ENCODE results near the gene THADA.
A peak's percentile ranks its signal among the peaks of the same experiment; 100 is the strongest.

THADA gene

GRCh38 chr2:43333101-43333655 lies 262.7 kb downstream of the THADA start:
- TF ChIP-seq CTCF (IDR thresholded peaks at IDR 0.05; ENCODE audit: low read depth, low read length), result no peak
- in situ Hi-C loops (cut with HindIII; ENCODE audit: low sequenced_read_pairs), result no loop called here
- no peak for DNase-seq (ENCODE audit: low read depth, low spot score)
- no peak overlapping the region for H3K4me3 ChIP-seq (ENCODE audit: low read depth, low read length)

- no peak overlapping the region for H3K4me3 ChIP-seq (ENCODE audit: low read depth, low read length)
- DNase-seq (ENCODE audit: low read depth, low spot score), result no peak
- no peak for TF ChIP-seq CTCF (IDR thresholded peaks at IDR 0.05; ENCODE audit: low read depth, low read length)
- in situ Hi-C loops (cut with HindIII; ENCODE audit: low sequenced_read_pairs), result no loop called here
Measured at GRCh38 chr2:43332653-43333052, 263.2 kb downstream of the THADA start.

GRCh38 chr2:43331422-43331821 lies 264.4 kb downstream of the THADA start:
- in situ Hi-C loops (cut with HindIII; ENCODE audit: low sequenced_read_pairs), result no loop called here
- no peak for TF ChIP-seq CTCF (IDR thresholded peaks at IDR 0.05; ENCODE audit: low read depth, low read length)
- no peak overlapping the region for H3K4me3 ChIP-seq (ENCODE audit: low read depth, low read length)
- DNase-seq (ENCODE audit: low read depth, low spot score), result no peak

- no peak overlapping the region for H3K4me3 ChIP-seq (ENCODE audit: low read depth, low read length)
- in situ Hi-C loops (cut with HindIII; ENCODE audit: low sequenced_read_pairs), result no loop called here
- no peak for TF ChIP-seq CTCF (IDR thresholded peaks at IDR 0.05; ENCODE audit: low read depth, low read length)
- no peak for DNase-seq (ENCODE audit: low read depth, low spot score)
Measured at GRCh38 chr2:43329637-43330036, 266.2 kb downstream of the THADA start.

GRCh38 chr2:43328832-43329231 lies 267.0 kb downstream of the THADA start:
- DNase-seq (ENCODE audit: low read depth, low spot score), result no peak
- no peak overlapping the region for H3K4me3 ChIP-seq (ENCODE audit: low read depth, low read length)
- no peak for TF ChIP-seq CTCF (IDR thresholded peaks at IDR 0.05; ENCODE audit: low read depth, low read length)
- in situ Hi-C loops (cut with HindIII; ENCODE audit: low sequenced_read_pairs), result no loop called here

- TF ChIP-seq CTCF (IDR thresholded peaks at IDR 0.05; ENCODE audit: low read depth, low read length), result no peak
Measured at GRCh38 chr2:43328133-43328532, 267.7 kb downstream of the THADA start.

GRCh38 chr2:43327119-43327518 lies 268.7 kb downstream of the THADA start:
- DNase-seq (ENCODE audit: low read depth, low spot score), result no peak
- no peak for TF ChIP-seq CTCF (IDR thresholded peaks at IDR 0.05; ENCODE audit: low read depth, low read length)
- no peak overlapping the region for H3K4me3 ChIP-seq (ENCODE audit: low read depth, low read length)
- in situ Hi-C loops (cut with HindIII; ENCODE audit: low sequenced_read_pairs), result no loop called here

More at GRCh38 chr2:43328133-43328532, 267.7 kb downstream of the THADA start:
- in situ Hi-C loops (cut with HindIII; ENCODE audit: low sequenced_read_pairs), result no loop called here
- DNase-seq (ENCODE audit: low read depth, low spot score), result peak; percentile 56
- H3K4me3 ChIP-seq (ENCODE audit: low read depth, low read length), result no peak overlapping the region
